Activated naive CD4-positive, alpha-beta T cell treated with anti-CD3 and anti-CD28 coated beads, Interleukin-2, amount 50 U/mL, for 72 hours (primary cell): Measurements from ENCODE around the gene KLHL10. TPM values are rescaled to one million over a fixed set of nuclear protein-coding genes. Genes with fewer than 3 reads are reported as not detected.
"Not testable (repeated sequence)": the region's sequence is repeated elsewhere in the genome, so short reads cannot be mapped to it uniquely, and the experiment has no call there.

Experiments used
- ATAC-seq, 2 donors: fragments of 150-1000 bp; cut with Tn5 transposase; 2 replicates each; pipeline ENCODE4 v1.10.0; 2021; ENCODE audit warnings: mild to moderate bottlenecking in 2 of 2, moderate library complexity in 2 of 2
- DNase-seq, 2 donors: peaks; one replicate each; pipeline ENCODE4 v3.0.0; 2021 to 2022; ENCODE audit warnings: low spot score in 2 of 2
- H3K27ac Mint-ChIP-seq, 2 donors: one replicate each; pipeline ENCODE4 v1.8.0; 2022; ENCODE audit warnings: mild to moderate bottlenecking in 2 of 2, mixed read lengths in 2 of 2
- H3K36me3 Mint-ChIP-seq, 2 donors: one replicate each; pipeline ENCODE4 v1.8.0; 2022; ENCODE audit warnings: mixed read lengths in 2 of 2
- H3K9me3 Mint-ChIP-seq, 2 donors: one replicate each; pipeline ENCODE4 v1.8.0; 2022; ENCODE audit warnings: mixed read lengths in 2 of 2
- total RNA-seq, 2 donors: library from RNA; stranded (reverse); gene quantifications; one replicate each; pipeline ENCODE4 v1.2.3, GENCODE V29; 2022

Gene KLHL10
- total RNA-seq, 2 donors from 2014 or later: 0.12 to 0.14 TPM

- no peaks in the 10 kb centered on the region for H3K36me3 Mint-ChIP-seq
- H3K27ac Mint-ChIP-seq: no peak within 1 kb of the TSS
- ATAC-seq: peak; percentile 91 to 92
- peak; percentile 74 to 75 for DNase-seq
- H3K9me3 Mint-ChIP-seq: no peaks in the 10 kb centered on the region
Measured at GRCh38 chr17:41811549-41812380, 25.9 kb upstream of the KLHL10 start, which contains the start of gene P3H4. Gene P3H4 (minus strand): TSS chr17:41811949. CDS start chr17:41811915, 34 bp downstream.

DNA sequence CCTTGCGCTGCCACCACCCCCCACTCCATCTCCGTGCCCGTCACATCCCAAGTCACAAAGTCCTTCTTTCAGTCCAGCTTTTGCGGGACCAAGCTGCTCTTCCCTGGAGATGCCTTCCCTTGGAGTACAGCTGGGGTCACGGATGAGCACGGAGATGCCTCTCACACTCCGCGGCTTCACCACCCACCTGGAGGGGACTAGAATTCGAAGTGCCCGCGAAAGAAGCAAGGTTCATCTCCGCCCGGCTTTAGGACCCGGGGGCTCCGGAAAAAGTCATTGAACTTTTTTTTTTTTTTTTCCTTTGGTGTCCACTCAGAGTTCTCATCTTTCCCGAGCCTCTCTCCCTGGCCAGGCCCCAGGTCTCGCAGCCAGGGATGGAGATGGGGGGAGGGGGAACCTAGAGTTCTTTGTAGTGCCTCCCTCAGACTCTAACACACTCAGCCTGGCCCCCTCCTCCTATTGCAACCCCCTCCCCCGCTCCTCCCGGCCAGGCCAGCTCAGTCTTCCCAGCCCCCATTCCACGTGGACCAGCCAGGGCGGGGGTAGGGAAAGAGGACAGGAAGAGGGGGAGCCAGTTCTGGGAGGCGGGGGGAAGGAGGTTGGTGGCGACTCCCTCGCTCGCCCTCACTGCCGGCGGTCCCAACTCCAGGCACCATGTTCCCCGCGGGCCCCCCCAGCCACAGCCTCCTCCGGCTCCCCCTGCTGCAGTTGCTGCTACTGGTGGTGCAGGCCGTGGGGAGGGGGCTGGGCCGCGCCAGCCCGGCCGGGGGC lies 25.1 kb upstream of the KLHL10 start, which contains the start of gene FKBP10:
TSS of gene FKBP10 (plus strand) at position 624 of the 771 bp plus-strand sequence. CDS start at position 655, 31 bp downstream.
- DNase-seq: peak in 1 of 2 donors; percentile 41
- Mint-ChIP-seq H3K27ac (no peak within 1 kb of the TSS), H3K9me3 (no peaks in the 10 kb centered on the region), H3K36me3 (no peaks in the 10 kb centered on the region)
- peak in 1 of 2 donors; percentile 8 for ATAC-seq

DNA sequence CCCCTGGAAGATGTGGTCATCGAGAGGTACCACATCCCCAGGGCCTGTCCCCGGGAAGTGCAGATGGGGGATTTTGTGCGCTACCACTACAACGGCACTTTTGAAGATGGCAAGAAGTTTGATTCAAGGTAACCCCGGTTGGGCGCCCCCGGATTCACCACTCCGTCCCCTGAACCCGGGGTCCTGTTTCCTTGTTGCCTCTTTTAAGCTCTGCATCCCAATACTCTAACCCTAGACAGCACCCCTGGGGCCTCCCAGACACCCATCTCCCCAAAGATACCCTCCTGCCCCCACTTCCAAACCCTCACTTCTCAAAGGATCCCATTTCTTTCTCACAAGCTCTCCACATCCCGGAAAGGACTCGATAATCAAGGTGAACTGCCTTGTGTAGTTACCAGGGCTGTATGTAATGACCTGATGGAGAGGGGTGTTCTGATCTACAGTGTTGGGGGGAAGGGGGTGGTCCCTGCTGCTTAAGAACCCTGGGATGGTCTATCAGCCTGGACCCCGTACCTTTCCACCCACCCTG lies 24.4 kb upstream of the KLHL10 start:
- H3K9me3 Mint-ChIP-seq: no peaks in the 10 kb centered on the region
- DNase-seq (no peak), ATAC-seq (no peak)
- H3K36me3 Mint-ChIP-seq: no peaks in the 10 kb centered on the region
- H3K27ac Mint-ChIP-seq: no peak overlapping the region

GRCh38 chr17:41813699-41814124 lies 23.9 kb upstream of the KLHL10 start:
- ATAC-seq (no peak), DNase-seq (no peak)
- no peaks in the 10 kb centered on the region for H3K9me3 Mint-ChIP-seq
- H3K27ac Mint-ChIP-seq: no peak overlapping the region
- no peaks in the 10 kb centered on the region for H3K36me3 Mint-ChIP-seq

- H3K36me3 Mint-ChIP-seq: no peaks in the 10 kb centered on the region
- no peaks in the 10 kb centered on the region for H3K9me3 Mint-ChIP-seq
- no peak overlapping the region for H3K27ac Mint-ChIP-seq
- DNase-seq (no peak), ATAC-seq (no peak)
Measured at GRCh38 chr17:41814195-41814594, 23.4 kb upstream of the KLHL10 start.

DNA sequence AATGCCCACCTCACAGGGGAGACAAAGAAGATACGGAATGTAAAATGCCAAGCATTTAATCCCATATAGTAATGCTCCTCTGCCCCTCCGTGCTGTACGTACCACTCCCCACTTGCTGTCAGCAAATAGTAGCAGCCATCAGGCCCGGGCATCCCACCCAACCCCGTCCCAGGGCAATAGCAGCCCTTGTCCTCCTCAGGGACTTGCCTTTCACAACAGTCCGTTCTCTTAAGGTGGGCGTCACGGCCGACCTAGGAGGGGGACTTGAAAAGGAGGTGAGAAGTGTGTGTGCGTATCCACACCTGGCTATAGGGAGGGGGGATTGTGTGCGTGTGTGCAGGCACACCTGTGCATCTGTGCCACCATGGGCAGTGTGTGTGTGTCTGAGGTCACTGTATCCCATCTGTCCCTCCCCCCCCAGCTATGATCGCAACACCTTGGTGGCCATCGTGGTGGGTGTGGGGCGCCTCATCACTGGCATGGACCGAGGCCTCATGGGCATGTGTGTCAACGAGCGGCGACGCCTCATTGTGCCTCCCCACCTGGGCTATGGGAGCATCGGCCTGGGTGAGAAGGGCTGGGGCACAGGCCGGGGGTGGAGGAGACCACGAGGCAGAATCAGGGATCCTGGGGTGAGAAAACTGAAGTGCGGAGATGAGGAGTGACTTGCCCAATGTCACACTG lies 20.8 kb upstream of the KLHL10 start:
- Mint-ChIP-seq H3K9me3 (no peaks in the 10 kb centered on the region), H3K27ac (no peak overlapping the region), H3K36me3 (no peaks in the 10 kb centered on the region)
- DNase-seq: no peak
- no peak for ATAC-seq

DNA sequence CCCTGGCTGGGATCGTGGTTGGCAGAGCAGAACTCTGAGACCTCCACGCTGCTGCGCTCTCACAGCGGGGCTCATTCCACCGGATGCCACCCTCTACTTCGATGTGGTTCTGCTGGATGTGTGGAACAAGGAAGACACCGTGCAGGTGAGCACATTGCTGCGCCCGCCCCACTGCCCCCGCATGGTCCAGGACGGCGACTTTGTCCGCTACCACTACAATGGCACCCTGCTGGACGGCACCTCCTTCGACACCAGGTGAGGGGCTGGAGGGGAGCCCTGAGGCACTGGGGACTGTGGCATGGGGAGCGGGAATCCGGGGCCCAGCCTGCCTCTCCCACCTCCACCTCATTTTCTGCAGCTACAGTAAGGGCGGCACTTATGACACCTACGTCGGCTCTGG lies 19.6 kb upstream of the KLHL10 start:
- DNase-seq: no peak
- Mint-ChIP-seq H3K27ac (peak overlapping the region in 1 of 2 donors; percentile 14), H3K9me3 (no peaks in the 10 kb centered on the region), H3K36me3 (no peaks in the 10 kb centered on the region)
- ATAC-seq: no peak

DNA sequence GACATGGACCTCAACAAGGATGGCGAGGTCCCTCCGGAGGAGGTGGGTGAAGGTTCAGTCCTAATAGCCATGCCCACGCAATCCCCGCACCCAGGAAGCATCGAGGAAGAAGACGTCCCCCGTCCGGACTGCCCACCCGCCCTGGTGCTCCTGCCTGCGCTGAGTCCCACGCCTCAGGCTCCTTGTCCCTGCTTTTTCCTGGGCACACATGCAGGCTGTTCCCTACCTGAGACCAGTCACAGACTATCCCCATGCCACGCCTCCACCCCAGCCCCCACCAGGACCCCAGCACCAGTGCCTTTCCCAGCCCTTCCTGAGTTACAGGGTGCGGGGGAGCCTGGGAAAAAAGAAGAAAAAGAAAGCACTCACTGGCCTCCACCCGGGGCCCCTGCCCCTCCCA lies 15.8 kb upstream of the KLHL10 start:
- Mint-ChIP-seq H3K9me3 (no peaks in the 10 kb centered on the region), H3K36me3 (no peaks in the 10 kb centered on the region), H3K27ac (no peak overlapping the region)
- ATAC-seq: no peak
- DNase-seq: no peak

DNA sequence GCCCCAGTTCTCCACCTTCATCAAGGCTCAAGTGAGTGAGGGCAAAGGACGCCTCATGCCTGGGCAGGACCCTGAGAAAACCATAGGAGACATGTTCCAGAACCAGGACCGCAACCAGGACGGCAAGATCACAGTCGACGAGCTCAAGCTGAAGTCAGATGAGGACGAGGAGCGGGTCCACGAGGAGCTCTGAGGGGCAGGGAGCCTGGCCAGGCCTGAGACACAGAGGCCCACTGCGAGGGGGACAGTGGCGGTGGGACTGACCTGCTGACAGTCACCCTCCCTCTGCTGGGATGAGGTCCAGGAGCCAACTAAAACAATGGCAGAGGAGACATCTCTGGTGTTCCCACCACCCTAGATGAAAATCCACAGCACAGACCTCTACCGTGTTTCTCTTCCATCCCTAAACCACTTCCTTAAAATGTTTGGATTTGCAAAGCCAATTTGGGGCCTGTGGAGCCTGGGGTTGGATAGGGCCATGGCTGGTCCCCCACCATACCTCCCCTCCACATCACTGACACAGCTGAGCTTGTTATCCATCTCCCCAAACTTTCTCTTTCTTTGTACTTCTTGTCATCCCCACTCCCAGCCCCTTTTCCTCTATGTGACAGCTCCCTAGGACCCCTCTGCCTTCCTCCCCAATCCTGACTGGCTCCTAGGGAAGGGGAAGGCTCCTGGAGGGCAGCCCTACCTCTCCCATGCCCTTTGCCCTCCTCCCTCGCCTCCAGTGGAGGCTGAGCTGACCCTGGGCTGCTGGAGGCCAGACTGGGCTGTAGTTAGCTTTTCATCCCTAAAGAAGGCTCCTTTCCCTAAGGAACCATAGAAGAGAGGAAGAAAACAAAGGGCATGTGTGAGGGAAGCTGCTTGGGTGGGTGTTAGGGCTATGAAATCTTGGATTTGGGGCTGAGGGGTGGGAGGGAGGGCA lies 15.1 kb upstream of the KLHL10 start:
- DNase-seq: no peak
- no peaks in the 10 kb centered on the region for H3K36me3 Mint-ChIP-seq
- no peaks in the 10 kb centered on the region for H3K9me3 Mint-ChIP-seq
- peak overlapping the region; percentile 16 to 55 for H3K27ac Mint-ChIP-seq
- ATAC-seq: no peak

- DNase-seq (no peak), ATAC-seq (no peak)
- Mint-ChIP-seq H3K27ac (peak overlapping the region; percentile 7 to 16), H3K36me3 (no peaks in the 10 kb centered on the region), H3K9me3 (no peaks in the 10 kb centered on the region)
Measured at GRCh38 chr17:41823141-41823524, 14.5 kb upstream of the KLHL10 start.

DNA sequence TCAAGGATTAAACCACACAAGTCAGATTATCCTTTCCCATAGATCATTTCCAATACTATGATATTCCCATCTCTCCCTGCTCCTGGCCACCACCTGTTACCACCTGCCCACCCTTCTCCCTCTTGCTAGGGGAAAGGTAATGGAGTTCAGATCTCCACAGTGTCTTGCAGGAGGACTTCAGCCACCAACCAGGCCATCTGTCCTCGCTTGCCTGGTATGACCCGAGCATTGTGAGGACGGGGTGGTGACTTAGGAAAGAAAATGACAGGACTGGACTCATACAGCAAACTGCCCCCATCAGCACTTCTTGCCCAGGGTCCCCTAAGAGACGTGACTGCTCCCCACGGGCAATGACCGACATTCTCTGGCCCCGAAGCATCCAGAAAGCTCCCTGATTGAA lies 14.0 kb upstream of the KLHL10 start:
- ATAC-seq: no peak
- Mint-ChIP-seq H3K36me3 (no peaks in the 10 kb centered on the region), H3K9me3 (no peaks in the 10 kb centered on the region), H3K27ac (peak overlapping the region in 1 of 2 donors; percentile 7)
- DNase-seq: no peak

DNA sequence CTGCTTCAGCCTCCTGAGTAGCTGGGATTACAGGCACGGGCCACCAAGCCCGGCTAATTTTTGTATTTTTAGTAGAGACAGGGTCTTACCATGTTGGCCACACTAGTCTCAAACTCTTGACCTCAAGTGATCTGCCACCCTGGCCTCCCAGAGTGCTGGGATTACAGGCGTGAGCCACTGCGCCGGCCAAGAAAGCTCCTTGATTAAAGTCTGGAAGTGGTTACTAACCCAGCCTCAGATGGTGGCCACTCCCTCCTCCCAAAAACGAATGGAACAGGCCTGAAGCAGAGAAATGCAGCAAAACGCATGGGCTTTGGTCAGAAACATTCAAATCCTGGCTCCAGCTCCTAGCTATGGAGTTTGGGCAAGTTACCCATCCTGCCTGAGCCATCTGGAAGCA lies 13.5 kb upstream of the KLHL10 start:
- H3K36me3 Mint-ChIP-seq: no peaks in the 10 kb centered on the region
- DNase-seq: no peak
- no peaks in the 10 kb centered on the region for H3K9me3 Mint-ChIP-seq
- H3K27ac Mint-ChIP-seq: no peak overlapping the region
- no peak for ATAC-seq

DNA sequence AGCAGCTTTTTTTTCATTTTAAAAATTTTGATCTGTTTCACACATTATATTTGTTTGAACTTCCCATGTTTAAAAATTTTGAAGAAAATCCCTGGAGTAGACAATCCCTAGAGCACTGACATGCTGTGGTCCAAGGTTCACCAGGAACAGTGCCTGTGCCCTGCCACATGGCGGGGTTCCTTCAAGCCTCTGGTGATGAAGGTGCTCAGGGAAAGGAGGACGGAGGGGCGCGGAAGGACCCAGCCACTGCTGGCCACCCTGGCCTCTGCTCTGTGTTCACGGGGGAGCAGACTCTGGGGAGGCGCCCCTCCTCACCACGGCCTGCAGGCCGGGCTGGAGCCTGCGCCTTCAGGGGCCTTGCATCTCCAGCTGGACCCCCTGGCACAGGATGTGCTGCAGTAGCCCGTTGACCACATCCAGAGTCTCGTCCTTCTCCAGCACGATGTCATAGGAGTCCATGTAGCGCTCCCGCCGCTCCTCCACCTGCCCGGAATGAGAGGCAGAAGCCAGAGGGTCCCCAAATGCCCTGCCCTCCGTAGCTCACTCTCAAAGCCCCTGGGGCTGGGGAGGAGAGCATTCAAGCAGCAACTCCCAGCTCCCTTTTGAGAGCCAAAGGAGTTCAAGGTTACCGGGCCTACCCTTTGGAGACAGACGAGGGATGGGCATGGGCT lies 12.3 kb upstream of the KLHL10 start:
- Mint-ChIP-seq H3K36me3 (no peaks in the 10 kb centered on the region), H3K9me3 (no peaks in the 10 kb centered on the region), H3K27ac (no peak overlapping the region)
- ATAC-seq: no peak
- DNase-seq: no peak

DNA sequence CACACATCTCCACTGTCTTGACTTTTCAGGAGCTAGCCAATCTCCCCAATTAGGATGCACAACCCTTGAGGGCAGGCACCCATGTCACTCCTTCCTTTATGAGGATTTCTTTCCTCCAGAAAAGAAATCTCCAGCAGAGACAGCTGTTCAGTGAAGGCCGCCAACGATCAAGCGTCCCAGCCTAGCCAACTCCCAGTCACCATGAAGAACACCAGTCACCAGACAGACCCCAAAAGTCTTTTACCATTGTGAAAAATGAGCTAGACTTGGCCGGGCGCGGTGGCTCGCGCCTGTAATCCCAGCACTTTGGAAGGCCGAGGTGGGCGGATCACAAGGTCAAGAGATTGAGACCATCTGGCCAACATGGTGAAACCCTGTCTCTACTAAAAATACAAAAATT lies 7.7 kb upstream of the KLHL10 start:
- not testable (repeated sequence) for H3K9me3 Mint-ChIP-seq, H3K36me3 Mint-ChIP-seq, ATAC-seq
- H3K27ac Mint-ChIP-seq: peak overlapping the region in 1 of 2 donors; percentile 13
- peak in 1 of 2 donors; percentile 2 for DNase-seq

DNA sequence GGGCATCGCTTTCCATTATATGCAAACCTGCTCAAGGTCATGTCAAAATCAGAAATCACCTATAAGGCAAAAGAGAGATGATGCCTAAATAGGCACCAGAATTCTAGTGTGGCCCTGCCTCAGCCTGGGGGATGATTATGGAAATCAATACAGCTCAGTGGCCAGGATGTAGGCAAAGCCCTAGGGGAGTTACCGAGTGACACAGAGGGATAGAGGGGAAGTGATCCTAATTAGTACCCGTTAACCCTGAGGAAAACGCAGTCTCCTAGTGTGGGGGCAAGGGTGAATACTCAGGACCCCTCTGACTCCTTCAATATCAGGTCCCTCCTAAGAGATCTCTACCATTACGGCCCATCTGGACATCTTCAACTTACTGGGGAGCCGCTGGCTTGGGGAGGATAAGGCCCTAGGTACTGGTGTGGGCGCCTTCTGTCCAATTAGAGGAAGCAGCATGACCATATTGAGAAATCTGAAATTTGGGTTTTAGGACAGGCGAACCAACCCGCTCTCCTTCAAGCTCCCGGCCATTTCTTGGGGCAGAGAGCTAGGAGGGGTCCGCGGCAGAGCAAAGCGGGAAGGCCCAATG lies 2.3 kb upstream of the KLHL10 start:
- peak; percentile 36 to 53 for ATAC-seq
- no peak for DNase-seq
- no peaks in the 10 kb centered on the region for H3K9me3 Mint-ChIP-seq
- H3K27ac Mint-ChIP-seq: peak overlapping the region; percentile 50 to 52
- peaks cover 0 to 6% of the 10 kb centered on the region in 2 donors for H3K36me3 Mint-ChIP-seq
